HEK293T (cell line): Measurements from ENCODE around the gene AKAP7.

Experiments used
- ARNT ChIP-seq: fragments of 450-650 bp; IDR thresholded peaks from 2 replicates; pipeline ENCODE4 v1.6.1; 2017; ENCODE audit warnings: mild to moderate bottlenecking
- BHLHE40 ChIP-seq: fragments of 450-650 bp; IDR thresholded peaks from 2 replicates; pipeline ENCODE4 v1.6.1; 2016; ENCODE audit warnings: mild to moderate bottlenecking, moderate library complexity, borderline replicate concordance
- CTBP1 ChIP-seq: fragments of 450-650 bp; IDR thresholded peaks from 2 replicates; pipeline ENCODE4 v1.6.1; 2016; ENCODE audit warnings: borderline replicate concordance
- ELF4 ChIP-seq: fragments of 450-650 bp; IDR thresholded peaks from 2 replicates; pipeline ENCODE4 v1.6.1; 2017; ENCODE audit warnings: antibody characterized with exemption
- FOXA1 ChIP-seq: fragments of 450-650 bp; IDR thresholded peaks from 2 replicates; pipeline ENCODE4 v1.6.1; 2016; ENCODE audit warnings: mild to moderate bottlenecking
- FOXK2 ChIP-seq: fragments of 450-650 bp; IDR thresholded peaks from 2 replicates; pipeline ENCODE4 v1.6.1; 2016; ENCODE audit warnings: mild to moderate bottlenecking
- FOXM1 ChIP-seq: fragments of 450-650 bp; IDR thresholded peaks from 2 replicates; pipeline ENCODE4 v1.6.1; 2017; ENCODE audit warnings: mild to moderate bottlenecking, borderline replicate concordance
- HDGF ChIP-seq: fragments of 450-650 bp; IDR thresholded peaks from 2 replicates; pipeline ENCODE4 v1.6.1; 2017; ENCODE audit warnings: antibody characterized with exemption, borderline replicate concordance
- LEF1 ChIP-seq: fragments of 450-650 bp; IDR thresholded peaks from 2 replicates; pipeline ENCODE4 v1.6.1; 2017; ENCODE audit warnings: mild to moderate bottlenecking, borderline replicate concordance
- SP1 ChIP-seq: fragments of 450-650 bp; IDR thresholded peaks from 2 replicates; pipeline ENCODE4 v1.6.1; 2017
- SUZ12 ChIP-seq: fragments of 450-650 bp; IDR thresholded peaks from 2 replicates; pipeline ENCODE4 v1.6.1; 2016; ENCODE audit warnings: mild to moderate bottlenecking
- TARDBP ChIP-seq: fragments of 450-650 bp; IDR thresholded peaks from 2 replicates; pipeline ENCODE4 v1.6.1; 2016
- ZNF384 ChIP-seq: fragments of 450-650 bp; IDR thresholded peaks from 2 replicates; pipeline ENCODE4 v1.6.1; 2016
- TF ChIP-seq, protein P1 (sequence below): fragments of 450-650 bp; IDR thresholded peaks from 2 replicates; pipeline ENCODE4 v1.6.1; 2016

- TF ChIP-seq SP1 (no peak), ZNF384 (no peak), ARNT (no peak), BHLHE40 (no peak), SUZ12 (no peak), FOXM1 (no peak), LEF1 (no peak), FOXA1 (no peak), HDGF (no peak), TARDBP (no peak), FOXK2 (no peak), ELF4 (no peak), CTBP1 (no peak)
- TF ChIP-seq, protein P1, sequence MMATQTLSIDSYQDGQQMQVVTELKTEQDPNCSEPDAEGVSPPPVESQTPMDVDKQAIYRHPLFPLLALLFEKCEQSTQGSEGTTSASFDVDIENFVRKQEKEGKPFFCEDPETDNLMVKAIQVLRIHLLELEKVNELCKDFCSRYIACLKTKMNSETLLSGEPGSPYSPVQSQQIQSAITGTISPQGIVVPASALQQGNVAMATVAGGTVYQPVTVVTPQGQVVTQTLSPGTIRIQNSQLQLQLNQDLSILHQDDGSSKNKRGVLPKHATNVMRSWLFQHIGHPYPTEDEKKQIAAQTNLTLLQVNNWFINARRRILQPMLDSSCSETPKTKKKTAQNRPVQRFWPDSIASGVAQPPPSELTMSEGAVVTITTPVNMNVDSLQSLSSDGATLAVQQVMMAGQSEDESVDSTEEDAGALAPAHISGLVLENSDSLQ, result no peak
Measured at GRCh38 chr6:131101911-131102680, 33.2 kb upstream of the AKAP7 start.
